ENCODE results near the gene AGR2.
"Not testable (repeated sequence)": the region's sequence is repeated elsewhere in the genome, so short reads cannot be mapped to it uniquely, and the experiment has no call there.

Gene AGR2

GRCh38 chr7:16773884-16774283 is 30.9 kb downstream of the AGR2 start:
- no peak for DNase-seq (ENCODE audit: low read depth)

- no peak for DNase-seq (ENCODE audit: low read depth)
Observed at GRCh38 chr7:16773326-16773725, 31.5 kb downstream of the AGR2 start.

GRCh38 chr7:16770657-16771329 is 34.0 kb downstream of the AGR2 start:
- no peak for DNase-seq (ENCODE audit: low read depth)

- DNase-seq (ENCODE audit: low read depth), result not testable (repeated sequence)
Observed at GRCh38 chr7:16769994-16770393, 34.8 kb downstream of the AGR2 start.

- DNase-seq (ENCODE audit: low read depth), result no peak
Observed at GRCh38 chr7:16765436-16765859, 39.4 kb downstream of the AGR2 start.

- DNase-seq (ENCODE audit: low read depth), result no peak
Observed at GRCh38 chr7:16764942-16765341, 39.9 kb downstream of the AGR2 start.

- DNase-seq (ENCODE audit: low read depth), result no peak
Observed at GRCh38 chr7:16762177-16762576, 42.6 kb downstream of the AGR2 start.

- no peak for DNase-seq (ENCODE audit: low read depth)
Observed at GRCh38 chr7:16759840-16760239, 45.0 kb downstream of the AGR2 start.

GRCh38 chr7:16758631-16759611 is 45.9 kb downstream of the AGR2 start:
- no peak for DNase-seq (ENCODE audit: low read depth)

- DNase-seq (ENCODE audit: low read depth), result no peak
Observed at GRCh38 chr7:16758036-16758435, 46.8 kb downstream of the AGR2 start.

- DNase-seq (ENCODE audit: low read depth), result no peak
Observed at GRCh38 chr7:16755397-16755796, 49.4 kb downstream of the AGR2 start.

- DNase-seq (ENCODE audit: low read depth), result no peak
Observed at GRCh38 chr7:16754856-16755317, 49.9 kb downstream of the AGR2 start.

GRCh38 chr7:16753932-16754855 is 50.6 kb downstream of the AGR2 start:
- no peak for DNase-seq (ENCODE audit: low read depth)

GRCh38 chr7:16753102-16753931 is 51.5 kb downstream of the AGR2 start, which contains the start of gene TSPAN13:
Gene TSPAN13, plus strand, starts transcription at chr7:16753755. Its CDS starts 213 bp downstream, at chr7:16753968.
- peak; percentile 16 for DNase-seq (ENCODE audit: low read depth)

- DNase-seq (ENCODE audit: low read depth), result no peak
Observed at GRCh38 chr7:16747102-16747501, 57.7 kb downstream of the AGR2 start.

GRCh38 chr7:16745645-16746044 is 59.2 kb downstream of the AGR2 start:
- DNase-seq (ENCODE audit: low read depth), result no peak

- no peak for DNase-seq (ENCODE audit: low read depth)
Observed at GRCh38 chr7:16744518-16745250, 60.1 kb downstream of the AGR2 start.

GRCh38 chr7:16743236-16743635 is 61.6 kb downstream of the AGR2 start:
- DNase-seq (ENCODE audit: low read depth), result no peak

GRCh38 chr7:16742547-16742946 is 62.3 kb downstream of the AGR2 start:
- DNase-seq (ENCODE audit: low read depth), result no peak
